ENCODE results near the gene SMIM35.

SMIM35 gene

GRCh38 chr11:118068206-118068944 is 18.4 kb downstream of the SMIM35 start:
- DNase-seq (ENCODE audit: low read depth in 1 of 2, low spot score in 1 of 2): no peak
- Histone ChIP-seq H3K27ac (replicated peaks) (no peak overlapping the region), H3K4me3 (replicated peaks; ENCODE audit: insufficient read depth, low read length) (no peak overlapping the region), H3K27me3 (ENCODE audit: insufficient read depth, poor library complexity, severe bottlenecking) (no peaks in the 10 kb centered on the region)
- TF ChIP-seq CTCF (IDR thresholded peaks at IDR 0.05; ENCODE audit: insufficient read depth, low read length): no peak
- no peak for TF ChIP-seq SPI1 (IDR thresholded peaks at IDR 0.05; ENCODE audit: borderline replicate concordance, low read depth)
- no peak for TF ChIP-seq POLR2AphosphoS5 (IDR thresholded peaks at IDR 0.05; ENCODE audit: low read depth)
- TF ChIP-seq REST (IDR thresholded peaks at IDR 0.05; ENCODE audit: insufficient replicate concordance, low read depth): no peak
- no peak for TF ChIP-seq GABPA (IDR thresholded peaks at IDR 0.05; ENCODE audit: low read depth)

- Histone ChIP-seq H3K4me3 (replicated peaks; ENCODE audit: insufficient read depth, low read length) (no peak overlapping the region), H3K27me3 (ENCODE audit: insufficient read depth, poor library complexity, severe bottlenecking) (no peaks in the 10 kb centered on the region), H3K27ac (replicated peaks) (no peak overlapping the region)
- TF ChIP-seq SPI1 (IDR thresholded peaks at IDR 0.05; ENCODE audit: borderline replicate concordance, low read depth) (no peak), GABPA (IDR thresholded peaks at IDR 0.05; ENCODE audit: low read depth) (no peak), REST (IDR thresholded peaks at IDR 0.05; ENCODE audit: insufficient replicate concordance, low read depth) (no peak), CTCF (IDR thresholded peaks at IDR 0.05; ENCODE audit: insufficient read depth, low read length) (no peak), POLR2AphosphoS5 (IDR thresholded peaks at IDR 0.05; ENCODE audit: low read depth) (no peak)
- DNase-seq (ENCODE audit: low read depth in 1 of 2, low spot score in 1 of 2): no peak
Observed at GRCh38 chr11:118067006-118067405, 19.8 kb downstream of the SMIM35 start.

GRCh38 chr11:118065384-118065783 is 21.4 kb downstream of the SMIM35 start:
- TF ChIP-seq POLR2AphosphoS5 (IDR thresholded peaks at IDR 0.05; ENCODE audit: low read depth) (no peak), GABPA (IDR thresholded peaks at IDR 0.05; ENCODE audit: low read depth) (no peak), CTCF (IDR thresholded peaks at IDR 0.05; ENCODE audit: insufficient read depth, low read length) (no peak), SPI1 (IDR thresholded peaks at IDR 0.05; ENCODE audit: borderline replicate concordance, low read depth) (no peak), REST (IDR thresholded peaks at IDR 0.05; ENCODE audit: insufficient replicate concordance, low read depth) (no peak)
- H3K27me3 ChIP-seq (ENCODE audit: insufficient read depth, poor library complexity, severe bottlenecking): no peaks in the 10 kb centered on the region
- DNase-seq (ENCODE audit: low read depth in 1 of 2, low spot score in 1 of 2): no peak
- H3K27ac ChIP-seq (replicated peaks): no peak overlapping the region
- no peak overlapping the region for H3K4me3 ChIP-seq (replicated peaks; ENCODE audit: insufficient read depth, low read length)

Measured in HL-60 (cell line).